WERI-Rb-1 (cell line): ENCODE results near the gene USPL1.

ENCODE experiments used
- DNase-seq: peaks from one replicate; pipeline ENCODE4 v3.0.0-alpha.2; 2020
- H3K27ac ChIP-seq: fragments of 250-450 bp; sonication (Bioruptor Pico); 2 replicates; pipeline ENCODE4 v1.5.1; 2020; ENCODE audit warnings: mild to moderate bottlenecking, moderate library complexity
- H3K27me3 ChIP-seq: fragments of 250-450 bp; sonication (Bioruptor Pico); 2 replicates; pipeline ENCODE4 v1.5.1; 2021; ENCODE audit warnings: mild to moderate bottlenecking, low read depth, moderate library complexity; ENCODE audit not compliant: insufficient read depth, severe bottlenecking
- H3K36me3 ChIP-seq: fragments of 250-450 bp; sonication (Bioruptor Pico); 2 replicates; pipeline ENCODE4 v1.5.1; 2020; ENCODE audit warnings: mild to moderate bottlenecking, moderate library complexity
- H3K4me3 ChIP-seq: 2 replicates; pipeline ENCODE4 v1.5.1; 2011; ENCODE audit warnings: low read depth, mild to moderate bottlenecking, control low read depth, low read length
- H3K9me3 ChIP-seq: fragments of 250-450 bp; sonication (Bioruptor Pico); 2 replicates; pipeline ENCODE4 v1.5.1; 2021; ENCODE audit warnings: mild to moderate bottlenecking, moderate library complexity; ENCODE audit not compliant: severe bottlenecking
- CTCF ChIP-seq: IDR thresholded peaks from 2 replicates; pipeline ENCODE4 v1.5.1; 2011; ENCODE audit warnings: low read depth, mild to moderate bottlenecking, control low read depth, inconsistent platforms, low read length

The USPL1 gene

GRCh38 chr13:30692113-30692512 is 74.4 kb downstream of the USPL1 start:
- no peak for DNase-seq
- no peaks in the 10 kb centered on the region for H3K27me3 ChIP-seq
- no peak for TF ChIP-seq CTCF
- no peak overlapping the region for H3K27ac ChIP-seq
- no peaks in the 10 kb centered on the region for H3K9me3 ChIP-seq
- H3K36me3 ChIP-seq: no peaks in the 10 kb centered on the region
- no peak overlapping the region for H3K4me3 ChIP-seq

DNA sequence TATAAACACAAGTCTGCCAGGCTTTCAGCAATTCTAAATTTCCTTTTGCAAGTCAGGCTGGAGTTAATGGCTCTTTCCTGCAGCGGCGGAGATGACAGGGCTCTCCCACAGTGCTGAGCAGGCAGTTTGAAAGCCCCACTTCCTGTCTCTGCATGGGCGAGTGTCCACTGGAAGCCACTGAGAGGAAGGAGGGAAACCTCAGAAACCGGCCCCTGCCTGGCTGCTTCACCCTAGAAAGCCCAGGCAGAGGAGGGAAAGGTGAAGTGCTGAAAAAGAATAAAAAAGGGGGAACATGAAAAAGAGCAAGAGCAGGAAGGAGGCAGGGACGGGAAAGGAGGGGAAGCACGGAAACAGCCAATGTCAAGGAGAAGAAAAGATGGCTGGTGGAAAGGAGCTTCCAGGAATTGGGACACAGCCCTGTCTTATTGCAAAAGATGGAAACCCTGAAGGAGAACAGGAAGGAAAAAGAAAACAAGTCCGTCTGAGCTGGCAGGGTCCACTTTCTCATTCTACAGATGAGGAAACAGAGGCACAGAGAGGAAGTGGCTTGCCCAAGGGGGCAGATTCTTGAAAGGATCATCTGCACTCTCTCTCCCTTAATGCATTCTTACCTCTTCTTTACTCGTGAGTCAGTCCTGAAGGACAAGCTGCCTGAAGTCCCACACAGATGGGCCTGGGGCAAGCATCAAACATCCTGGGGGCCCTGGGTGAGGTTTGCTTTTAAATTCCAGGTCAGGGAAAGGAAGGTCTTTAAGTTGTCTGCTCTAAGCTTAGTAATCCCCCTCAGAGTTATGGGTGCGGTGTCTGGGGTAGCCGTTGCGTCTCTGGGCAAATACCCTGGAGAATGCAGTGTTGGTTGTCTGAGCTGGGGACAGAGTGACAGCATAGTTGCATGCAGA is 78.8 kb downstream of the USPL1 start:
- no peak for TF ChIP-seq CTCF
- H3K27ac ChIP-seq: no peak overlapping the region
- no peaks in the 10 kb centered on the region for H3K27me3 ChIP-seq
- no peaks in the 10 kb centered on the region for H3K9me3 ChIP-seq
- DNase-seq: no peak
- H3K4me3 ChIP-seq: no peak overlapping the region
- H3K36me3 ChIP-seq: no peaks in the 10 kb centered on the region

DNA sequence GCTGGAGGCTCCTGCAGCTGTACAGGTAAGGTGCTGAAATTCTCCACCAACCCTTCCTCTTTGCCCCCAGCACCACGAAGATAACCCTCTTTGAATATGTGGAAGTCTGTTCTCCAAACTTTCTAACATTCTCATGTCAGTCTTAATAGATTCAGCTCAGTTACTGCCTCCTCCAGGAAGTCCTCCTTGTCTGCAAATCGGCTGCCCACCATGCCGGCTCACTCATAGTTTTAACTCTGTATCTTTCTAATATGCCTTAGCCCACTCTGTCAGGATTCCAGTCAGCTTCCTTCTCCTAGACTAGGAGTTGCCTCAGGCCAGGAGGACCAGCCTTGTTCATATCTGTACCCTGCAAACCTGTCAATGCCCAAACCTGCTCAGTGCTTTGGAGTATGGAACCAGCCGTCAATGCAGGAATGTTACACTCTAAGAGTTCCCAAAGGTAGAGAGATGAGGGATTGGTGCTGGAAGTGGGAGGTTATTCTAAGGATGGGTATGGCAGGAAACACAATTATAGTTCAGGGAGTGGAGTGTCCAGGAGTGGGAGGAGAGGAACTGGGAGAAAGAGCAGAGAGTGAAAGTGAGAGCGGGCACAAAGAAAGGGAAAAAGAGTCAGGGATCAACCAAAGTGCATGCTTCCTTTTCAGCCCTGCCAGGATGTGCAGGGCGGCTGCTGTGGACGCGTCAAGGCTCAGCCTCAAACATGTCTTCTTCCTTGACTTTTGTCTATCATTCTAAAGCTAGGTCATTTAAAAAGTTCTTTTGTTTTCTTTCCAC is 79.6 kb downstream of the USPL1 start:
- no peak for DNase-seq
- Histone ChIP-seq H3K27ac (no peak overlapping the region), H3K9me3 (no peaks in the 10 kb centered on the region), H3K36me3 (no peaks in the 10 kb centered on the region), H3K4me3 (no peak overlapping the region), H3K27me3 (no peaks in the 10 kb centered on the region)
- no peak for TF ChIP-seq CTCF

GRCh38 chr13:30697996-30698401 is 80.3 kb downstream of the USPL1 start:
- no peak overlapping the region for H3K27ac ChIP-seq
- H3K4me3 ChIP-seq: no peak overlapping the region
- H3K36me3 ChIP-seq: no peaks in the 10 kb centered on the region
- no peaks in the 10 kb centered on the region for H3K9me3 ChIP-seq
- DNase-seq: no peak
- no peaks in the 10 kb centered on the region for H3K27me3 ChIP-seq
- no peak for TF ChIP-seq CTCF

DNA sequence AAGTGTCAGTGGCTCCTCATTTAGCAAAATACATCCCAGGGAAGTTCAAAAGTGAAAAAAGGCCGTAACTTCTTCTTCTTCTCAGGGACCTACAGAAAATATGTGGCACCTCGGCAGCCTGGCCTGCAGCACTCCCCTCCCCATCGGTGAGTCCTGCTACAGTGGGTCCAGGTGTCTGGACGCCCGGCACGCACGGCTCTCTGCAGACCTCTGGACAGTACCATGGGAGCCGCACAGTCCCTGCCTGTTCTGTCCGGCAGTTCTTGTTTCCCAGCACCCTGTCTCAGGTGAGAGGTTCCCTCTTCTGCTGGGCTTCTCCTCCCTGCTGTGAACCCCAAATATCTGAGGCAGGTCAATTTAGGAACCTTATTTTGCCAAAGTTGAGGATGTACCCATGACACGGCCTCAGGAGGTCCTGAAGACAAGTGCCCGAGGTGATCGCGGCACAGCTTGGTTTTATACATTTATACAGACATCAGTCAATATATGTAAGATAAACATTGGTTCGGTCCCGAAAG is 80.8 kb downstream of the USPL1 start:
- no peak for DNase-seq
- Histone ChIP-seq H3K27me3 (no peaks in the 10 kb centered on the region), H3K4me3 (no peak overlapping the region), H3K27ac (no peak overlapping the region), H3K36me3 (no peaks in the 10 kb centered on the region), H3K9me3 (no peaks in the 10 kb centered on the region)
- no peak for TF ChIP-seq CTCF
